K562 (cell line): ENCODE data around the gene TMEM255A.

Experiments used
- ATF2 ChIP-seq: sonication (generic); formaldehyde crosslinking; IDR thresholded peaks from 2 replicates; pipeline ENCODE4 v1.8.1; 2022; ENCODE audit warnings: missing genetic modification reagents
- GABPA ChIP-seq: fragments of 200-800 bp; sonication (Bioruptor generic); conservative IDR thresholded peaks from 2 replicates; pipeline ENCODE4 v1.6.1; 2016; ENCODE audit warnings: low read depth, missing genetic modification characterization, missing compliant biosample characterization

- no peak for TF ChIP-seq ATF2 (CRISPR knock-in tag)
- no peak for TF ChIP-seq GABPA (tag)
These were observed 23.6 kb downstream of the TMEM255A start for GRCh38 chrX:120287513-120288112.
